GM12878 (cell line): Measurements from ENCODE around the gene SHFL. TPM values are rescaled to one million over a fixed set of nuclear protein-coding genes. Genes with fewer than 3 reads are reported as not detected.

Source experiments
- ATAC-seq: fragments of 200-7000 bp; cut with Tn5 transposase; 3 replicates; pipeline ENCODE4 v1.9.1; 2020; ENCODE audit warnings: mild to moderate bottlenecking, moderate library complexity
- Bru-seq: library from RNA; stranded (reverse); fragments of 400-500 nt; gene quantifications from one replicate; lab custom pipeline; 2021; lab: Mats Ljungman, UMichigan
- BruChase-seq, 2 experiments: library from RNA; stranded (reverse); fragments of 400-500 nt; gene quantifications; one replicate each; lab custom pipeline; 2021; lab: Mats Ljungman, UMichigan
- BruUV-seq: library from RNA; stranded (reverse); fragments of 400-500 nt; replicated peaks from 2 replicates; lab custom pipeline; 2021; lab: Mats Ljungman, UMichigan
- CTCF ChIA-PET: fragments of 300-600 bp; sonication (Branson Sonifier 250); formaldehyde crosslinking; extraction: SDS; loops from one replicate; lab custom pipeline; 2021; ENCODE audit warnings: inconsistent platforms; lab: Yijun Ruan, JAX
- POLR2A ChIA-PET: fragments of 350-600 bp; formaldehyde crosslinking; extraction: SDS; loops from one replicate; lab custom pipeline; 2021; ENCODE audit warnings: inconsistent platforms; lab: Charles Lee
- RAD21 ChIA-PET: fragments of 300-600 bp; sonication (Branson Sonifier 250); formaldehyde crosslinking; loops from one replicate; lab custom pipeline; 2023; ENCODE audit warnings: antibody characterized with exemption; ENCODE audit not compliant: unreplicated experiment; lab: Charles Lee
- SMC1A ChIA-PET: fragments of 300-600 bp; sonication (Branson Sonifier 250); formaldehyde crosslinking; loops from one replicate; lab custom pipeline; 2023; ENCODE audit not compliant: unreplicated experiment, uncharacterized antibody; lab: Charles Lee
- DNase-seq: peaks from one replicate; pipeline ENCODE4 v3.0.0-alpha.2; 2011; ENCODE audit warnings: low read depth, low spot score
- FAIRE-seq: peaks from 3 replicates; lab custom pipeline; 2011; peaks lifted over from hg19 to GRCh38; lab: Jason Lieb, UNC
- H2AFZ ChIP-seq: 2 replicates; pipeline ENCODE4 v1.6.0; 2011; ENCODE audit warnings: low read depth, low read length, control low read depth; ENCODE audit not compliant: control insufficient read depth
- H3K27ac ChIP-seq: 2 replicates; pipeline ENCODE4 v1.5.1; 2011; ENCODE audit warnings: control low read depth; ENCODE audit not compliant: control insufficient read depth, insufficient read depth
- H3K27me3 ChIP-seq, 2 experiments: replicated peaks in 1 of 2; 2 replicates each; pipeline versions ENCODE4 v1.6.0 to v1.6.1; 2011; ENCODE audit warnings: low read length in 1 of 2; ENCODE audit not compliant: control insufficient read depth in 2 of 2, insufficient read depth in 2 of 2
- H3K36me3 ChIP-seq, 2 experiments: 2 replicates each; pipeline ENCODE4 v1.5.1; 2011; ENCODE audit warnings: low read length in 1 of 2; ENCODE audit not compliant: control insufficient read depth in 2 of 2, insufficient read depth in 2 of 2
- H3K4me1 ChIP-seq: 2 replicates; pipeline ENCODE4 v1.6.1; 2011; ENCODE audit warnings: mild to moderate bottlenecking, low read length, moderate library complexity, mixed read lengths; ENCODE audit not compliant: control insufficient read depth, insufficient read depth
- H3K4me2 ChIP-seq: 2 replicates; pipeline ENCODE4 v1.6.0; 2011; ENCODE audit warnings: control low read depth; ENCODE audit not compliant: control insufficient read depth, insufficient read depth
- H3K4me3 ChIP-seq: fragments of 200-600 bp; sonication (generic); 2 replicates; pipeline ENCODE4 v1.5.1; 2016
- H3K79me2 ChIP-seq: 2 replicates; pipeline ENCODE4 v1.6.0; 2011; ENCODE audit warnings: low read length; ENCODE audit not compliant: control insufficient read depth, insufficient read depth
- H3K9ac ChIP-seq: 2 replicates; pipeline ENCODE4 v1.8.0; 2011; ENCODE audit warnings: low read length, control low read depth, mixed read lengths; ENCODE audit not compliant: control insufficient read depth, insufficient read depth
- H3K9me3 ChIP-seq: replicated peaks from 3 replicates; pipeline ENCODE4 v1.5.1; 2011; ENCODE audit warnings: mild to moderate bottlenecking, low read length; ENCODE audit not compliant: control insufficient read depth, insufficient read depth
- H4K20me1 ChIP-seq: 2 replicates; pipeline ENCODE4 v1.6.0; 2011; ENCODE audit not compliant: control insufficient read depth, insufficient read depth
- ATF7 ChIP-seq: fragments of 450-650 bp; IDR thresholded peaks from 2 replicates; pipeline ENCODE4 v1.6.1; 2016; ENCODE audit warnings: low read depth, mild to moderate bottlenecking
- ESRRA ChIP-seq: IDR thresholded peaks from 2 replicates; pipeline ENCODE4 v1.6.1; 2012; ENCODE audit warnings: mild to moderate bottlenecking, low read length, improper control_type of control experiment
- HDAC2 ChIP-seq: fragments of 200-600 bp; sonication (generic); IDR thresholded peaks from 2 replicates; pipeline ENCODE4 v1.6.1; 2017
- HDAC6 ChIP-seq: fragments of 200-600 bp; sonication (generic); IDR thresholded peaks from one replicate; pipeline ENCODE4 v1.8.0; 2017; ENCODE audit warnings: antibody characterized with exemption; ENCODE audit not compliant: unreplicated experiment
- MTA3 ChIP-seq: IDR thresholded peaks from 2 replicates; pipeline ENCODE4 v1.6.1; 2012; ENCODE audit warnings: low read length, inconsistent platforms, borderline replicate concordance
- MYB ChIP-seq: fragments of 150-350 bp; IDR thresholded peaks from 2 replicates; pipeline ENCODE4 v1.6.1; 2014; ENCODE audit warnings: mild to moderate bottlenecking, low read depth, low read length, borderline replicate concordance
- MYC ChIP-seq: IDR thresholded peaks from 2 replicates; pipeline ENCODE4 v1.6.1; 2011; ENCODE audit warnings: mild to moderate bottlenecking, low read length, moderate library complexity, inconsistent platforms; ENCODE audit not compliant: insufficient read depth, insufficient replicate concordance, insufficient read length, severe bottlenecking
- PAX5 ChIP-seq: IDR thresholded peaks from 2 replicates; pipeline ENCODE4 v1.6.1; 2011; ENCODE audit warnings: low read depth, low read length, borderline replicate concordance
- PRDM15 ChIP-seq: fragments of 450-650 bp; formaldehyde crosslinking; IDR thresholded peaks from 2 replicates; pipeline ENCODE4 v1.4.0; 2020; ENCODE audit warnings: mild to moderate bottlenecking, moderate library complexity
- RAD51 ChIP-seq: fragments of 450-650 bp; IDR thresholded peaks from 2 replicates; pipeline ENCODE4 v1.6.1; 2016; ENCODE audit warnings: moderate library complexity, mild to moderate bottlenecking, inconsistent platforms
- SIX5 ChIP-seq: IDR thresholded peaks from 2 replicates; pipeline ENCODE4 v1.6.1; 2011; ENCODE audit warnings: mild to moderate bottlenecking, low read depth, low read length, moderate library complexity; ENCODE audit not compliant: severe bottlenecking
- SMC3 ChIP-seq: IDR thresholded peaks from 2 replicates; pipeline ENCODE4 v1.6.1; 2011; ENCODE audit warnings: low read length, improper control_type of control experiment, borderline replicate concordance
- STAT3 ChIP-seq: IDR thresholded peaks from 2 replicates; pipeline ENCODE4 v1.6.1; 2011; ENCODE audit warnings: low read depth, low read length, improper control_type of control experiment
- ZNF217 ChIP-seq: fragments of 450-650 bp; IDR thresholded peaks from 2 replicates; pipeline ENCODE4 v1.6.1; 2017; ENCODE audit warnings: antibody characterized with exemption, mild to moderate bottlenecking
- ZNF274 ChIP-seq: IDR thresholded peaks from one replicate; pipeline ENCODE4 v1.8.0; 2011; ENCODE audit not compliant: insufficient read length, insufficient read depth
- ZZZ3 ChIP-seq: IDR thresholded peaks from 2 replicates; pipeline ENCODE4 v1.6.1; 2011; ENCODE audit warnings: low read depth; ENCODE audit not compliant: control insufficient read depth, insufficient read length
- WGBS: methylation state at CpG from one replicate; pipeline ENCODE4 v1.1.6; 2016; ENCODE audit warnings: low lambda C conversion rate; ENCODE audit not compliant: insufficient replicate concordance, insufficient coverage; ENCODE audit errors: missing lambda C conversion rate; 5-methylcytosine and 5-hydroxymethylcytosine counted together
- in situ Hi-C: fragments of 300-500 bp; cut with MboI; formaldehyde crosslinking; loops from 9 replicates; pipeline ENCODE4 v1.14.3; 2018; ENCODE audit warnings: mixed read lengths
- intact Hi-C: fragments of 100-400 bp; cut with micrococcal nuclease; formaldehyde crosslinking; loops from one replicate; pipeline ENCODE4 v1.14.2; 2022; ENCODE audit not compliant: unreplicated experiment
- long read RNA-seq, 2 experiments: library from polyadenylated mRNA; unstranded; transcript quantifications; one replicate each; pipeline ENCODE4 v2.0.0, GENCODE V29; 2019 to 2020
- polyA minus RNA-seq, 3 experiments: library from RNA; depleted of rRNA, polyadenylated mRNA; stranded (reverse); fragments of >200 nt; gene quantifications; 2 replicates each; pipeline ENCODE4 v1.2.3, GENCODE V29; 2011
- polyA plus RNA-seq, 11 experiments: library from polyadenylated mRNA; depleted of rRNA in 4 of 11; unstranded in 6 of 11; stranded (reverse) in 5 of 11; fragments of >200 nt; fragmentation: Nextera tagmentation in 4 of 11; fragmentation: Illumina TruSeq in 1 of 11; extraction: Ambion mirVana in 4 of 11; extraction: Trizol in 1 of 11; gene quantifications; 1 replicate in 1 of 11; 2 replicates in 10 of 11; pipeline versions ENCODE4 v1.2.1 to v1.2.3, GENCODE V29; 2011 to 2016; ENCODE audit warnings: inconsistent platforms in 2 of 11, missing spikeins in 2 of 11, low read depth in 1 of 11
- total RNA-seq, 4 experiments: library from RNA; depleted of rRNA in 3 of 4; stranded (reverse); fragments of >200 nt in 3 of 4; fragmentation: Illumina TruSeq in 1 of 4; extraction: Trizol in 1 of 4; gene quantifications; 2 replicates each; pipeline versions ENCODE4 v1.2.1 to v1.2.3, GENCODE V29; 2013 to 2021

Gene SHFL
- total RNA-seq (2013; cell fraction: nucleolus; rRNA removed), result 59.9 and 73.5 TPM in 2 replicates
- total RNA-seq (2014; rRNA removed) (44.6 and 45.4 TPM in 2 replicates), total RNA-seq (2014; rRNA removed; fragmentation: Illumina TruSeq; extraction: Trizol) (30.5 and 30.7 TPM in 2 replicates), total RNA-seq (2021) (51.7 and 57.9 TPM in 2 replicates), polyA plus RNA-seq (2011; rRNA removed) (53.1 and 63.7 TPM in 2 replicates), polyA plus RNA-seq (2014; fragmentation: Illumina TruSeq; extraction: Trizol) (41.7 and 49.6 TPM in 2 replicates), polyA plus RNA-seq (2014; fragmentation: Nextera tagmentation; extraction: Ambion mirVana) (10 to 100 TPM in 1 of 2 experiments, 1 to 10 TPM in 1; 8.0 to 18.3 TPM), polyA plus RNA-seq (2014; rRNA removed) (83.8 and 83.9 TPM in 2 replicates), polyA plus RNA-seq (2016; fragmentation: Nextera tagmentation; extraction: Ambion mirVana) (10 to 100 TPM; 33.6 to 36.8 TPM), polyA minus RNA-seq (2011; rRNA and poly(A)+ RNA removed) (34.3 and 50.4 TPM in 2 replicates), Bru-seq, nascent RNA (percentile 73 among the genes with signal in this experiment), BruChase-seq, experiment 1, labeled RNA remaining after a 6-hour chase (percentile 83 among the genes with signal in this experiment), BruChase-seq, experiment 2, labeled RNA remaining after a 2-hour chase (percentile 76 among the genes with signal in this experiment)
- 39.3 TPM for polyA plus RNA-seq (2011; ENCODE audit: low read depth)
- polyA plus RNA-seq (2011; cell fraction: cytosol; rRNA removed), result 68.1 and 104 TPM in 2 replicates
- polyA plus RNA-seq (2011; cell fraction: nucleus; rRNA removed), result 400 and 422 TPM in 2 replicates
- 71.2 and 100 TPM in 2 replicates for polyA plus RNA-seq (2012)
- 16.6 and 22.1 TPM in 2 replicates for polyA minus RNA-seq (2011; cell fraction: cytosol; rRNA and poly(A)+ RNA removed)
- polyA minus RNA-seq (2011; cell fraction: nucleus; rRNA and poly(A)+ RNA removed), result 40.0 and 54.8 TPM in 2 replicates
- long read RNA-seq, experiment 1, transcript C19orf66-201 (8 exons, 2,117 nt), result major isoform, 14 of 18 reads
- long read RNA-seq, experiment 1, partial matches to known transcripts, result 0 of 18 reads
- long read RNA-seq, experiment 1, other reads (novel, unspliced or antisense), result 2 of 18 reads
- long read RNA-seq, experiment 2, transcript C19orf66-201 (8 exons, 2,117 nt), result major isoform, 9 of 15 reads
- long read RNA-seq, experiment 2, partial matches to known transcripts, result 1 of 15 reads
- long read RNA-seq, experiment 2, other reads (novel, unspliced or antisense), result 3 of 15 reads

GRCh38 chr19:10085641-10086590 lies at the start of gene SHFL:
TSS of gene SHFL (plus strand) at chr19:10086317. CDS start at chr19:10086428, 111 bp downstream.
- POLR2A ChIA-PET, result no interaction called here
- Histone ChIP-seq H3K4me3 (peak within 1 kb of the TSS; percentile 86), H2AFZ (peak within 1 kb of the TSS; percentile 79), H3K79me2 (peaks cover 18% of the 10 kb centered on the region), H3K36me3 (peaks cover 6 to 9% of the 10 kb centered on the region in 2 experiments; a peak in 3 of 4 replicates), H3K9me3 (no peaks in the 10 kb centered on the region; the same call in 2 of the 3 replicates), H3K27me3 (no peaks in the 10 kb centered on the region), H3K4me2 (peak within 1 kb of the TSS; percentile 86), H3K4me1 (0 out of 2 replicates have a peak, but pooled peaks cover 3% of the 10 kb centered on the region), H4K20me1 (no peaks in the 10 kb centered on the region), H3K27ac (peak within 1 kb of the TSS; percentile 95), H3K9ac (peak within 1 kb of the TSS; percentile 98)
- SMC1A ChIA-PET, result no interaction called here
- intact Hi-C loops (no loop called here), in situ Hi-C loops (no loop called here)
- WGBS, result 5% methylated on average over 72 of the region's 81 CpGs
- no peak for DNase-seq
- no TSS peak for BruUV-seq
- FAIRE-seq, result peak; percentile 52
- CTCF ChIA-PET, result interaction anchor here (0.6 kb wide), 1 partner anchor 161 kb away, joined by 3 read pairs; no protein-coding TSS in a partner anchor
- RAD21 ChIA-PET, result no interaction called here
- ATAC-seq, result peak; percentile 97
- TF ChIP-seq ZNF274 (no peak), MTA3 (no peak), ZZZ3 (no peak), PAX5 (no peak), MYB (no peak; the same call in 1 of the 2 replicates), ZNF217 (peak; percentile 58; the same call in 1 of the 2 replicates), SMC3 (0 out of 2 replicates have a peak, but pooled peaks have one; percentile 1), RAD51 (no peak), STAT3 (no peak), SIX5 (no peak), ATF7 (no peak), MYC (no peak), ESRRA (no peak), HDAC2 (no peak), PRDM15 (CRISPR knock-in tag) (no peak), HDAC6 (no peak)
